A549 (cell line): ENCODE data around the gene PTK7.

Experiments used
- CTCF ChIP-seq: fragments of >200 bp; sonication (Bioruptor Twin); formaldehyde crosslinking; IDR thresholded peaks from 3 replicates; pipeline ENCODE4 v1.5.1; 2016
- MYC ChIP-seq: IDR thresholded peaks from 2 replicates; pipeline ENCODE4 v1.6.1; 2012; ENCODE audit warnings: mild to moderate bottlenecking, inconsistent platforms, low read length, improper control_type of control experiment, borderline replicate concordance
- POLR2A ChIP-seq: IDR thresholded peaks from 2 replicates; pipeline ENCODE4 v1.6.1; 2012; ENCODE audit warnings: mild to moderate bottlenecking, low read length

GRCh38 chr6:43045371-43045930 lies 30.7 kb upstream of the PTK7 start:
- TF ChIP-seq POLR2A (no peak), MYC (no peak), CTCF (no peak)
